LNCaP clone FGC (cell line): ENCODE data around the gene DCUN1D2.

ENCODE experiments used
- DNase-seq: peaks from one replicate; pipeline ENCODE4 v3.0.0-alpha.2; 2011; ENCODE audit warnings: low read depth
- H3K4me3 ChIP-seq: 2 replicates; pipeline ENCODE4 v1.5.1; 2011; ENCODE audit warnings: mild to moderate bottlenecking, low read depth, low read length, control low read depth
- TF ChIP-seq, protein P1 (sequence below): IDR thresholded peaks from 2 replicates; pipeline ENCODE4 v1.5.1; 2012; ENCODE audit warnings: mild to moderate bottlenecking; ENCODE audit not compliant: control insufficient read depth, insufficient read depth; ENCODE audit errors: extremely low read depth

The DCUN1D2 gene

GRCh38 chr13:113508521-113509254 is 18.2 kb upstream of the DCUN1D2 start:
- H3K4me3 ChIP-seq = no peak overlapping the region
- no peak for DNase-seq
- TF ChIP-seq, protein P1, sequence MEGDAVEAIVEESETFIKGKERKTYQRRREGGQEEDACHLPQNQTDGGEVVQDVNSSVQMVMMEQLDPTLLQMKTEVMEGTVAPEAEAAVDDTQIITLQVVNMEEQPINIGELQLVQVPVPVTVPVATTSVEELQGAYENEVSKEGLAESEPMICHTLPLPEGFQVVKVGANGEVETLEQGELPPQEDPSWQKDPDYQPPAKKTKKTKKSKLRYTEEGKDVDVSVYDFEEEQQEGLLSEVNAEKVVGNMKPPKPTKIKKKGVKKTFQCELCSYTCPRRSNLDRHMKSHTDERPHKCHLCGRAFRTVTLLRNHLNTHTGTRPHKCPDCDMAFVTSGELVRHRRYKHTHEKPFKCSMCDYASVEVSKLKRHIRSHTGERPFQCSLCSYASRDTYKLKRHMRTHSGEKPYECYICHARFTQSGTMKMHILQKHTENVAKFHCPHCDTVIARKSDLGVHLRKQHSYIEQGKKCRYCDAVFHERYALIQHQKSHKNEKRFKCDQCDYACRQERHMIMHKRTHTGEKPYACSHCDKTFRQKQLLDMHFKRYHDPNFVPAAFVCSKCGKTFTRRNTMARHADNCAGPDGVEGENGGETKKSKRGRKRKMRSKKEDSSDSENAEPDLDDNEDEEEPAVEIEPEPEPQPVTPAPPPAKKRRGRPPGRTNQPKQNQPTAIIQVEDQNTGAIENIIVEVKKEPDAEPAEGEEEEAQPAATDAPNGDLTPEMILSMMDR = no peak

GRCh38 chr13:113507505-113508345 is 17.2 kb upstream of the DCUN1D2 start:
- DNase-seq = no peak
- H3K4me3 ChIP-seq = no peak overlapping the region
- TF ChIP-seq, protein P1 = no peak

DNA sequence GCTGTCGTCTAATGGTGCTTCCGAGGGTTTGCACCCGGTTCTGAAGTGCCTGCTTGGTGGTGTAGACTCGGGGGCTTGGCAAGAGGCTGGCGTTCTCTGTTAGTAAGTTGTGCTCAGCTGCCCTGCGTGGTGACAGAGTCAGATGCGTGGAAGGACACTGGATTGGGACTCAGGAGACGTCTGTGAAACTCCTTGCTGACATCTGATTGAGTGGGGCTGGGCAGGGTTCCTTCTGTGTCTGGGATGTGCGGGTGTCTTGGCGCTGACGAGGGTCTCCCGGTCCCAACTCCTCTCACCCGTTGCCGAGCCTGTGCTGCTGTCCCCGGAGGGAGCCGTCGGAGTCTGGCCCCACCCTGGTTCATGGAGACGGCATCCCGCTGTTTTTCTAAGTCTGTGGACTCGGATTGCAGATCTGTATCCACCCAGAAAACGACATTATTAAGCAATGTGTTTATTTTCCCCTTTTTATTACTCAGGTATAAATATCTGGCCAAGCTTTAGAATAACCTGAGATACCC is 16.4 kb upstream of the DCUN1D2 start:
- TF ChIP-seq, protein P1 = no peak
- no peak overlapping the region for H3K4me3 ChIP-seq
- DNase-seq = no peak

- no peak for DNase-seq
- no peak overlapping the region for H3K4me3 ChIP-seq
- TF ChIP-seq, protein P1 = no peak
Measured at GRCh38 chr13:113506025-113506685, 15.6 kb upstream of the DCUN1D2 start.

DNA sequence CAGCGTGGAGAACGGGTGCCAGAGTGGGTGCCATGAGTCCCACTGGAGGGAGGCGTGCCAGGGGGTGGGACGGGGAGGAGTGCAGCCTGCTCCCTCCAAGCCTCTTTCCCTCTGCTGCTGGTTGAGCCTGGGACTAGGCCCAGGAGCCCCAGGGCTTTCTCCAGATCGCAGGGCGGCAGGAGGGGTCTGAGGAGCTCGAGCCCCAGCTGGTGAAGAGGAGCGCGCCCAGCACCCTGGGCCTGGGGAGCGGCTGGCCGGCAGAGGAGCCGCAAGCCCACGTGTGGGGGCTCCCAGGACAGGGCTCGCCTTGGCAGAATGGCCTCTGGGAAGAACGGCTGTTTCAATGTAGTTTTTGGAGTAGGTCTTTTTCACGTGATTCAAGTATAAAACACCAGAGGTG is 12.2 kb upstream of the DCUN1D2 start:
- no peak overlapping the region for H3K4me3 ChIP-seq
- TF ChIP-seq, protein P1 = no peak
- DNase-seq = no peak

- TF ChIP-seq, protein P1 = no peak
- H3K4me3 ChIP-seq = no peak overlapping the region
Measured at GRCh38 chr13:113500530-113501265, 10.2 kb upstream of the DCUN1D2 start.

More at GRCh38 chr13:113500530-113501265, 10.2 kb upstream of the DCUN1D2 start:
- DNase-seq = no peak
